UCSD-AML1 (cell line): ENCODE data around the gene PRKRIP1.
"Not testable (repeated sequence)": the region's sequence is repeated elsewhere in the genome, so short reads cannot be mapped to it uniquely, and the experiment has no call there.

Source experiments
- DNase-seq: peaks from one replicate; lab custom pipeline; 2025; ENCODE audit not compliant: unreplicated experiment; lab: John Stamatoyannopoulos, UW

The PRKRIP1 gene

GRCh38 chr7:102403563-102403962 is 7.4 kb downstream of the PRKRIP1 start:
- DNase-seq = no peak

- peak; percentile 17 for DNase-seq
Observed at GRCh38 chr7:102404005-102404861, 8.1 kb downstream of the PRKRIP1 start.

DNA sequence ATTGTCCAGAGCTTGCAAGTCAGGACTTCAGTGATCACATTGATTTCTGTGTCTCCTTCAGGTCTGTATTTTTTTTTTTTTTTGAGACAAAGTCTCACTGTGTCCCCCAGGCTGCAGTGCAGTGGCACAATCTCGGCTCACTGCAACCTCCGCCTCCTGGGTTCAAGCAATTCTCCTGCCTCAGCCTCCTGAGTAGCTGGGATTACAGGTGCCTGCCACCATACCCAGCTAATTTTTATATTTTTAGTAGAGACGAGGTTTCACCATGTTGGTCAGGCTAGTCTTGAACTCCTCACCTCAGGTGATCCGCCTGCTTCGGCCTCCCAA is 8.7 kb downstream of the PRKRIP1 start:
- not testable (repeated sequence) for DNase-seq

DNA sequence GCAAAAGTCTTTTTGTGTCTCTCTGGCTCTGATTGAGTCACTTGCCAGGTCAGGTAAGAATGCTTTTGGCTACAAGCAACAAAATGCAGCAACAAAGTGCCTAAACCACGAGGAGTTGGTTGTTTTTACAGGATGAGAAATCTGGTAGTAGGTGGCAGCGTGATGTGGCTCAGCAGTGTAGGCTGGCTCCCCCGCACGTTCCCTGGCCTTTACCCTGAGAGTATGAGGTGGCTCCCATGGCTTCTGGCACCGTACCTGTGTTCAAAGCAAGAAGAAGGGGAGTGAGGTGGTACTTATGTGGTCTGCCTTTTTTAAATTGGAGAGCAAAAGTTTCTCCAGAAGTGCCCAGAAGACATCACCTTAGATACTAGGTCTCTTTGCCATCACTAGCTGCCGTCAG is 11.7 kb downstream of the PRKRIP1 start:
- no peak for DNase-seq

DNA sequence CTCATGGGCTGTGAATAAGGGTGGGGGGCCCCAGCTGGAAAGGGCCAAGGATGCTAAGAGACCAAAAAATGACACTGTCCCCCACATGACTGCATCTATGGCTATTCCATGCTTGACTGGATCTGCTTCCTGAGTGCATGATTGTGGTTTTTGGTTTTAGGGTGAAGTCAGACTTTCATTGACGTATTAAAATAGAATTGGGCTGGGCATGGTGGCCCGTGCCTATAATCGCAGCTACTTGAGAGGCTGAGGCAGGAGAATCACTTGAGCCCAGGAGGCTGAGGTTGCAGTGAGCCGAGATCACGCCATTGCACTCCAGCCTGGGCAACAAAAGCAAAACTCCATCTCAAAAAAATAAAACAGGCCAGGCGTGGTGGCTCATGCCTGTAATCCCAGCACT is 12.4 kb downstream of the PRKRIP1 start:
- not testable (repeated sequence) for DNase-seq

GRCh38 chr7:102409340-102409739 is 13.2 kb downstream of the PRKRIP1 start:
- no peak for DNase-seq

GRCh38 chr7:102410123-102410522 is 14.0 kb downstream of the PRKRIP1 start:
- DNase-seq = no peak

- DNase-seq = no peak
Observed at GRCh38 chr7:102410918-102411317, 14.8 kb downstream of the PRKRIP1 start.

DNA sequence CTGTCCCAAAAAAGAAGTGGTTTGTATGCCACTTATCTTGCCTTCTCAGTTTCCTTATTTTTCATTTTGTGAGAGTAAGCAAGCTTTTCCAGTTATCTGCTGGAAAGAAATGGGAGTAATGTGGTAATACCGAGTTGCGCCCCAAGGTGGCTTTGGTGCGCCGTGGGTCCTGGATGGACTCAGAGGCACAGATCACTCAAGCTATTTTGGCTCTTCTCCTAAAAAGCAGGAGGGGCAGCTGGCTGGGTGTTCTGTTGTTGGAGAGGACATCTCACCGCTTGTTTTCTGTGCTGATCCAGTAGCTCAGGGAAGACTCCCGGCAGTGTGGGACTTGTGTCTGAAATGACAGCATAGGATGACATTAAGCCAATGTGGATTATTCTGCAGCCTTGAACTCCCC is 16.4 kb downstream of the PRKRIP1 start:
- DNase-seq = peak; percentile 22

DNA sequence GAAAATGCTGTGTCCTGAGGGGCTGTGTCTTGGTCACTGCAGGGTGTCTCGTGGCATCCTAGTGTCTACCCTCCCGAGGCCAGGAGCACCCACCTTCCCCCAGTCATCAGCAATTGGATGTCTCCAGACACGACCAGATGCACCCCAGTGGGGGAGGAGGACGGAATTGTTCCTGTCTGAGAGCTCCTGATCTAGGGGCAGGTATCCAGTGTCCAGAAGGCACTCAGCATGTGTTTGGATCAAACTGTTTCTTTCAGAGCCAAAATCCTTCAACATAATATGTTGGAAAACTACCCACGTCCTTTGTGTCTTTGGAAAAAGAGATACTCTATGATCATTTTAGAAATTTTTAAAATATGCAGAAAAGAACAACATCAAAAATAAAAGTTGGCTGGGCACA is 16.9 kb downstream of the PRKRIP1 start:
- no peak for DNase-seq

DNA sequence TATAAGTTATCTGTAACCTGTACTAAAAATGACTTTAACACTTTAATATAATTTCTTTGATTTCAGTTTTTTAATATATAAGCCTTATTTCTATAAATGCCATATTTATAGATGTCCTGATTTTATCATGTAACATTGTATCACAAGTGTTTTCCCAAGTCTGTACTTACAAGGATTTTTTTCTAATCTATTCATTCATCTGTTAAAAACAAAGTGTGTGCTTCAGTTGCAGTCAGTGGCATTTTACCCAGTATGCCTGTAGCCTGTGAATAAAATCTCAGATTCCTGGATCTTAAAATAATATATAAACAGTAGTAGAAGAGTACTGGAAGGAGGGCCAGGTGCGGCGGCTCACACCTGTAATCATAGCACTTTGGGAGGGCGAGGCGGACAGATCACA is 17.4 kb downstream of the PRKRIP1 start:
- DNase-seq = no peak

DNA sequence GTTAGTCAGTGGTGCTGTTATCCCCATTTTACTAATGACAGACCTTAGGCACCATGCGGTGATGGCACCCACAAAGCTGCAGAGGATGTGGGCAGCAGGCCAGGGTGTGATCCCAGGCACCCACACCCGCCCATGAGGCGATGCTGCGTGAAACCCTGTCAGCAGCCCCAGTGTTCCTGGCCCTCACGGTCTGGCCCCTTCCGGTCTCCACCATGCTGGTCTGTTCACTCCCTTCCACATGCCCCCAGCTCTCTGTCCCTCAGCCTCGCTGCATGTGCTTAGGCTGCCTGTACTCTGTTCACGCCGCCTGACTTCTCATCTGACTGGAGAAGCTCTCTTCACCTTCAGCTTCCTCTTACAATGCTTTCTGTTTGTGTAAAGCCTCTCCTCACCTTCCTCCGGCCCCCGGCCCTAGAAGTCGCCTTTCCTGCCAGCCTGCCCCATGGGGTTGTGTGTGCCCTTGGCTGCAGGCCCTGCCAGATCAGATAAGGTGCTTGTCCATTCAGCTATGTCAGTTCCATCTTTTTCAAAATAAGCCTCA is 19.6 kb downstream of the PRKRIP1 start:
- DNase-seq = no peak

DNA sequence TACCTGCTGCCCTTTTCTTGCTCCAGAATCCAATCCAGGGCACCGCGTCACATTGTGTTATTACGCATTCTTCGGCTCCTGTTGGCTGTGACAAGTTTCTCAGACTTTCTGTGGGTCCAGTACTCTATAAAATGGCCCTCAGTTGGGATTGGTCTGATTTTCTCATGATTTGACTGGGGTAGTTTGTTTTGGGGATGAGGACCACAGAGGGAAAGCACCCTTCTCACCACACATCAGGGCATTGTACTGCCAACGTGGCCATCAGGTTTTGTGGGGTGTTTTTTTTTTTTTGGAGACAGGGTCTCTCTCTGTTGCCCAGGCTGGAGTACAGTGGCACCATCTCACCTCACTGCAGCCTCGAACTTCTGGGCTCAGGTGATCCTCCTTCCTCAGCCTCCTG is 20.2 kb downstream of the PRKRIP1 start:
- no peak for DNase-seq

DNA sequence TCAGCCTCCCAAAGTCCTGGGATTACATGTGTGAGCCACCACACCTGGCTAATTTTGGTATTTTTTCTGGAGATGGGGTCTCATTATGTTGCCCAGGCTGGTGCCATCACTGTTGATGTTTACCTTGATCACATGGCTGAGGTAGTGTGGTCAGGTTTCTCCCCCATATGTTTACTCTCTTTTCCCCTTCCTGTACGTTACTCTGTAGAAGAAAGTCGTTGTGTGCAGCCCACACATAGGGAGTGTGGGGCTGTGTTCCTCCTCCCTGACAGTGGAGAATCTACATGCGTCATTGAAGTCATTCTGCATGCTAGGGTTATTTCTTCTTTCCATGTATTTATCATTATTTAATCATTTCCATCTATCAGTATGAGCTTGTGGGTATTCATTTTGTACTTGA is 20.9 kb downstream of the PRKRIP1 start:
- DNase-seq = no peak

- no peak for DNase-seq
Observed at GRCh38 chr7:102418592-102418991, 22.4 kb downstream of the PRKRIP1 start.

GRCh38 chr7:102421706-102422240 is 25.6 kb downstream of the PRKRIP1 start:
- DNase-seq = no peak

GRCh38 chr7:102424129-102424551 is 28.0 kb downstream of the PRKRIP1 start:
- DNase-seq = no peak

GRCh38 chr7:102424787-102425218 is 28.6 kb downstream of the PRKRIP1 start:
- no peak for DNase-seq

- DNase-seq = no peak
Observed at GRCh38 chr7:102425639-102426267, 29.6 kb downstream of the PRKRIP1 start.

- DNase-seq = peak; percentile 13
Observed at GRCh38 chr7:102426268-102427018, 30.3 kb downstream of the PRKRIP1 start.

DNA sequence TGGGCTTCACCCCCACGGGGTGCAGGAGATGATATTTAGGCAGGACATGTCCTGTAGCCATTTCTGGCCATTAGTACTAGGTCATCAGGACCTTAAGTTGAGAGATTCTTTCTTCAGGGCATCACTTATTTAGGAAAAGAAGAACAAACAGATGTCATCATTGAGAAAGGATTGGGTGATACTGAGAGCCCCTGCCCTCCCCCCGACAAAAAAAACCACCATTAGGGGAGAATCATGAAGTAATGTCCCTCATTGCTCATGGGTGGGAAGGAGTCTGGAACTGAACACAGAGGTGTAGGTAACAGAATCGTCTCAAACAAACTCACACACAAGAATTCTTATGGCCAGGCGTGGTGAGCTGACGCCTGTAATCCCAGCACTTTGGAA is 30.8 kb downstream of the PRKRIP1 start:
- no peak for DNase-seq
